HL-60 (cell line): Measurements from ENCODE around the gene MOCS1.

Experiments used
- CTCF ChIP-seq: IDR thresholded peaks from one replicate; pipeline ENCODE4 v1.5.1; 2011; ENCODE audit warnings: low read length, control low read depth, inconsistent platforms; ENCODE audit not compliant: insufficient read depth
- GABPA ChIP-seq: IDR thresholded peaks from 2 replicates; pipeline ENCODE4 v1.6.1; 2012; ENCODE audit warnings: low read depth
- POLR2AphosphoS5 ChIP-seq: IDR thresholded peaks from 2 replicates; pipeline ENCODE4 v1.6.1; 2012; ENCODE audit warnings: low read depth
- REST ChIP-seq: IDR thresholded peaks from 2 replicates; pipeline ENCODE4 v1.6.1; 2012; ENCODE audit warnings: low read depth; ENCODE audit not compliant: insufficient replicate concordance

- no peak for TF ChIP-seq REST
- TF ChIP-seq CTCF, result no peak
- no peak for TF ChIP-seq GABPA
- no peak for TF ChIP-seq POLR2AphosphoS5
These were observed 60.8 kb downstream of the MOCS1 start for GRCh38 chr6:39873439-39873838.
